Endothelial cell of umbilical vein (primary cell): ENCODE data around the gene SDCCAG8. TPM values are rescaled to one million over a fixed set of nuclear protein-coding genes. Genes with fewer than 3 reads are reported as not detected.

ENCODE experiments used
- BruUV-seq: library from RNA; stranded (reverse); fragments of 400-500 nt; replicated peaks from 2 replicates; lab custom pipeline; 2021; lab: Mats Ljungman, UMichigan
- CTCF ChIA-PET: fragments of 300-600, 350-600 bp; sonication (Branson Sonifier 250); formaldehyde crosslinking; loops from one replicate; lab custom pipeline; 2021; ENCODE audit warnings: antibody characterized with exemption, inconsistent platforms; lab: Charles Lee
- POLR2A ChIA-PET: fragments of 300-600, 350-600 bp; sonication (Branson Sonifier 250); formaldehyde crosslinking; loops from one replicate; lab custom pipeline; 2021; ENCODE audit warnings: antibody characterized with exemption, inconsistent platforms; lab: Charles Lee
- DNase-seq: peaks from one replicate; pipeline ENCODE4 v3.0.0-alpha.2; 2011; ENCODE audit warnings: low read depth, low spot score
- FAIRE-seq: peaks from 2 replicates; lab custom pipeline; 2011; peaks lifted over from hg19 to GRCh38; lab: Jason Lieb, UNC
- H2AFZ ChIP-seq: 2 replicates; pipeline ENCODE4 v1.6.0; 2012; ENCODE audit warnings: low read depth, low read length, control low read depth, inconsistent platforms
- H3K27ac ChIP-seq: 2 replicates; pipeline ENCODE4 v1.5.1; 2011; ENCODE audit warnings: low read depth, mild to moderate bottlenecking, control low read depth, low read length, moderate library complexity; ENCODE audit not compliant: insufficient read depth
- H3K27me3 ChIP-seq, 2 experiments: 2 replicates each; pipeline versions ENCODE4 v1.6.0 to v1.6.1; 2011; ENCODE audit warnings: low read length in 2 of 2, mixed read lengths in 1 of 2; ENCODE audit not compliant: control insufficient read depth in 2 of 2, insufficient read depth in 2 of 2
- H3K36me3 ChIP-seq, 2 experiments: 2 replicates in 1 of 2; 3 replicates in 1 of 2; pipeline ENCODE4 v1.5.1; 2011; ENCODE audit warnings: low read length in 2 of 2, mild to moderate bottlenecking in 1 of 2, moderate library complexity in 1 of 2; ENCODE audit not compliant: control insufficient read depth in 2 of 2, insufficient read depth in 2 of 2; ENCODE audit errors: extremely low read depth in 1 of 2
- H3K4me1 ChIP-seq: 3 replicates; pipeline ENCODE4 v1.5.1; 2011; ENCODE audit warnings: mild to moderate bottlenecking, low read length; ENCODE audit not compliant: control insufficient read depth, insufficient read depth; ENCODE audit errors: extremely low read depth
- H3K4me2 ChIP-seq: 2 replicates; pipeline ENCODE4 v1.6.1; 2011; ENCODE audit warnings: low read length, control low read depth, mixed read lengths; ENCODE audit not compliant: insufficient read depth
- H3K4me3 ChIP-seq, 3 experiments: fragments of 200-600 bp in 1 of 3; sonication (generic), shearing (Covaris generic) in 1 of 3; replicated peaks in 1 of 3; 2 replicates each; pipeline ENCODE4 v1.5.1; 2011 to 2016; ENCODE audit warnings: control low read depth in 3 of 3, low read length in 3 of 3, mild to moderate bottlenecking in 2 of 3, inconsistent platforms in 1 of 3, low read depth in 1 of 3, moderate library complexity in 1 of 3; ENCODE audit not compliant: insufficient read depth in 1 of 3
- H3K79me2 ChIP-seq: 2 replicates; pipeline ENCODE4 v1.6.0; 2012; ENCODE audit warnings: low read length, inconsistent platforms; ENCODE audit not compliant: control insufficient read depth, insufficient read depth
- H3K9ac ChIP-seq: replicated peaks from 2 replicates; pipeline ENCODE3; 2011; ENCODE audit warnings: low read length, control low read depth; ENCODE audit not compliant: insufficient read depth; ENCODE audit errors: extremely low read depth
- H3K9me1 ChIP-seq: replicated peaks from 3 replicates; pipeline ENCODE4 v1.6.0; 2011; ENCODE audit warnings: mild to moderate bottlenecking, low read length; ENCODE audit not compliant: control insufficient read depth, insufficient read depth; ENCODE audit errors: extremely low read depth
- H3K9me3 ChIP-seq: replicated peaks from 2 replicates; pipeline ENCODE4 v1.5.1; 2012; ENCODE audit warnings: low read length, inconsistent platforms; ENCODE audit not compliant: control insufficient read depth, insufficient read depth
- H4K20me1 ChIP-seq: replicated peaks from 2 replicates; pipeline ENCODE3; 2011; ENCODE audit warnings: mild to moderate bottlenecking, low read length; ENCODE audit not compliant: control insufficient read depth, insufficient read depth; ENCODE audit errors: extremely low read depth
- EZH2 ChIP-seq: IDR thresholded peaks from 2 replicates; pipeline ENCODE4 v1.6.1; 2012; ENCODE audit warnings: borderline replicate concordance, low read depth, mild to moderate bottlenecking, moderate library complexity, low read length, inconsistent platforms; ENCODE audit not compliant: severe bottlenecking
- FOS ChIP-seq: IDR thresholded peaks from 2 replicates; pipeline ENCODE4 v1.6.1; 2011; ENCODE audit warnings: mild to moderate bottlenecking, low read length, moderate library complexity, borderline replicate concordance; ENCODE audit not compliant: insufficient read depth
- GATA2 ChIP-seq: IDR thresholded peaks from 2 replicates; pipeline ENCODE4 v1.7.0; 2011; ENCODE audit warnings: low read depth, mild to moderate bottlenecking, moderate library complexity, mixed read lengths, low read length; ENCODE audit not compliant: insufficient read length, insufficient read depth
- JUN ChIP-seq: IDR thresholded peaks from 2 replicates; pipeline ENCODE4 v1.6.1; 2011; ENCODE audit warnings: borderline replicate concordance, low read depth; ENCODE audit not compliant: insufficient read length, insufficient read depth
- MAX ChIP-seq: IDR thresholded peaks from 2 replicates; pipeline ENCODE4 v1.6.1; 2011; ENCODE audit not compliant: insufficient read depth, insufficient read length
- MYC ChIP-seq: IDR thresholded peaks from one replicate; pipeline ENCODE4 v1.6.1; 2011; ENCODE audit warnings: mild to moderate bottlenecking, low read depth, low read length
- POLR2A ChIP-seq: IDR thresholded peaks from 2 replicates; pipeline ENCODE4 v1.6.1; 2012; ENCODE audit warnings: low read depth, mild to moderate bottlenecking, control low read depth, low read length
- POLR2AphosphoS5 ChIP-seq: IDR thresholded peaks from 2 replicates; pipeline ENCODE4 v1.6.1; 2012; ENCODE audit warnings: low read depth, mild to moderate bottlenecking, control low read depth, low read length, moderate library complexity; ENCODE audit not compliant: insufficient read depth
- dilution Hi-C: fragments of 300-500 bp; cut with MboI; formaldehyde crosslinking; loops from one replicate; pipeline ENCODE4 v1.15.0; 2019; ENCODE audit warnings: low sequenced_read_pairs; ENCODE audit not compliant: extremely low pct_ligation_motif_present
- intact Hi-C: fragments of 100-400 bp; cut with micrococcal nuclease; formaldehyde crosslinking; loops from one replicate; pipeline ENCODE4 v1.10.0; 2022
- polyA plus RNA-seq, 4 experiments: library from polyadenylated mRNA; depleted of rRNA in 3 of 4; stranded (reverse) in 3 of 4; unstranded in 1 of 4; fragments of >200 nt; gene quantifications; 2 replicates each; pipeline versions ENCODE4 v1.2.1 to v1.2.3, GENCODE V29; 2011 to 2012; ENCODE audit warnings: missing spikeins in 1 of 4
- total RNA-seq: library from RNA; stranded (reverse); gene quantifications from 2 replicates; pipeline ENCODE4 v1.2.3, GENCODE V29; 2021
- TF ChIP-seq, protein P1 (sequence below), 2 donors: IDR thresholded peaks; 1 replicate in 1 of 2; 2 replicates in 1 of 2; pipeline ENCODE4 v1.5.1; 2011; ENCODE audit warnings: low read length in 2 of 2, mild to moderate bottlenecking in 2 of 2, moderate library complexity in 2 of 2, control low read depth in 1 of 2, inconsistent platforms in 1 of 2, low read depth in 1 of 2; ENCODE audit not compliant: insufficient read depth in 1 of 2; ENCODE audit errors: extremely low read depth in 1 of 2

The SDCCAG8 gene
- total and polyA plus RNA-seq, 2 donors (not counting 3 experiments of a cell fraction or from before 2014, with no cell fraction given), result 14.6 to 25.7 TPM

DNA sequence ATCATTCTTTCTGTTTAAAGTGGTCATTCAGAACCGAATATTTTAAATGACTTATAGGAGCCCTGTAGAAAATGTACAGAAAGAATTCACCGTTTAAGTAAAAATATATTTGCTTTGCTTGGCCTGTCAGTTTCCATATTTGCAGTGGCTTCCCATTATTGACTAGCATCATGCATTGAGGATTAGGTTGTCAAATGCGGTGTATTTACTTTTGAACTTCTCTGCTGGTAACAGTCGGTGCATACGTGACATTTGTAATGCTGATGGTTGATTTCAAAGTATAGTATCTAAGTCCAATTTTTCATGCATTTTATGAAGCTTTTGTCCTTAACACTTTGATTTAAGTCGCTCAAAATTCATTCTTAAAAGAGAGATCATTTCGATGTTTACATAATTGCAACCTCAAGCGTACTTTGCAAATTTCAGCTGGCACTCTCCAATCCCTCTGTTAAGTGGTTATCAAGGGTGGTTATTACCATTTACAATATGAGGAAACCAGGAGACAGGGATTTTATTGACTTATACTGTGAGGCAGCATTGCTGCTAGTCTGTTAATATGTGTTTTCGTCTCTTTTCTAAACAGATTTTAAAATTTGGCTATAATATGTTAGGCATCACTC, 201.6 kb downstream of the SDCCAG8 start:
- intact Hi-C loops, result no loop called here
- CTCF ChIA-PET, result no interaction called here
- no peak for FAIRE-seq

More for the DNA sequence above, 201.6 kb downstream of the SDCCAG8 start:
- H4K20me1 ChIP-seq, result no peaks in the 10 kb centered on the region
- H3K4me3 ChIP-seq, result no peak overlapping the region
- no peak overlapping the region for H3K27ac ChIP-seq
- no peaks in the 10 kb centered on the region for H3K4me1 ChIP-seq
- BruUV-seq, result no TSS peak
- H3K9me3 ChIP-seq, result no peaks in the 10 kb centered on the region
- no peak overlapping the region for H2AFZ ChIP-seq
- no peak overlapping the region for H3K4me2 ChIP-seq
- POLR2A ChIA-PET, result no interaction called here
- TF ChIP-seq GATA2 (no peak), MAX (no peak), POLR2AphosphoS5 (no peak), EZH2 (no peak), POLR2A (no peak), JUN (no peak), MYC (no peak), FOS (no peak)
- TF ChIP-seq, protein P1, sequence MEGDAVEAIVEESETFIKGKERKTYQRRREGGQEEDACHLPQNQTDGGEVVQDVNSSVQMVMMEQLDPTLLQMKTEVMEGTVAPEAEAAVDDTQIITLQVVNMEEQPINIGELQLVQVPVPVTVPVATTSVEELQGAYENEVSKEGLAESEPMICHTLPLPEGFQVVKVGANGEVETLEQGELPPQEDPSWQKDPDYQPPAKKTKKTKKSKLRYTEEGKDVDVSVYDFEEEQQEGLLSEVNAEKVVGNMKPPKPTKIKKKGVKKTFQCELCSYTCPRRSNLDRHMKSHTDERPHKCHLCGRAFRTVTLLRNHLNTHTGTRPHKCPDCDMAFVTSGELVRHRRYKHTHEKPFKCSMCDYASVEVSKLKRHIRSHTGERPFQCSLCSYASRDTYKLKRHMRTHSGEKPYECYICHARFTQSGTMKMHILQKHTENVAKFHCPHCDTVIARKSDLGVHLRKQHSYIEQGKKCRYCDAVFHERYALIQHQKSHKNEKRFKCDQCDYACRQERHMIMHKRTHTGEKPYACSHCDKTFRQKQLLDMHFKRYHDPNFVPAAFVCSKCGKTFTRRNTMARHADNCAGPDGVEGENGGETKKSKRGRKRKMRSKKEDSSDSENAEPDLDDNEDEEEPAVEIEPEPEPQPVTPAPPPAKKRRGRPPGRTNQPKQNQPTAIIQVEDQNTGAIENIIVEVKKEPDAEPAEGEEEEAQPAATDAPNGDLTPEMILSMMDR (IDR thresholded peaks at IDR 0.05; ENCODE audit: extremely low read depth in 1 of 2, insufficient read depth in 1 of 2, low read depth in 1 of 2, low read length in 2 of 2), result no peak
- H3K9ac ChIP-seq, result no peak overlapping the region
- dilution Hi-C loops, result no loop called here
- DNase-seq, result no peak
- H3K79me2 ChIP-seq, result no peaks in the 10 kb centered on the region
- H3K9me1 ChIP-seq, result no peaks in the 10 kb centered on the region
- H3K27me3 ChIP-seq, result no peaks in the 10 kb centered on the region
- no peaks in the 10 kb centered on the region for H3K36me3 ChIP-seq
